Lung (tissue), 12 donors: ENCODE data around the gene PEX11G. TPM values are rescaled to one million over a fixed set of nuclear protein-coding genes. Genes with fewer than 3 reads are reported as not detected.
A peak's percentile ranks its signal among the peaks of the same experiment; 100 is the strongest.

ENCODE experiments used
- ATAC-seq: fragments of 200-7000 bp; cut with Tn5 transposase; one replicate; pipeline ENCODE4 v1.9.1; 2020; ENCODE audit warnings: moderate number of reproducible peaks; ENCODE audit not compliant: insufficient read depth, low FRiP score
- DNase-seq, 3 donors: peaks; one replicate each; pipeline ENCODE4 v3.0.0-alpha.2; 2013 to 2017
- H3K27ac ChIP-seq, 2 donors: one replicate each; pipeline ENCODE4 v1.5.1; 2013; ENCODE audit warnings: mild to moderate bottlenecking in 2 of 2, moderate library complexity in 2 of 2, control low read depth in 1 of 2, inconsistent platforms in 1 of 2, low read depth in 1 of 2, low read length in 1 of 2
- H3K27me3 ChIP-seq, 3 donors: one replicate each; pipeline ENCODE4 v1.5.1; 2013; ENCODE audit warnings: low read length in 2 of 3; ENCODE audit not compliant: control insufficient read depth in 3 of 3, insufficient read depth in 3 of 3
- H3K36me3 ChIP-seq, 4 donors: one replicate each; pipeline ENCODE4 v1.5.1; 2013; ENCODE audit warnings: low read length in 4 of 4, mild to moderate bottlenecking in 1 of 4, moderate library complexity in 1 of 4; ENCODE audit not compliant: control insufficient read depth in 4 of 4, insufficient read depth in 4 of 4
- H3K4me1 ChIP-seq, 5 donors: one replicate each; pipeline ENCODE4 v1.5.1; 2013; ENCODE audit warnings: low read length in 5 of 5, mild to moderate bottlenecking in 2 of 5, moderate library complexity in 1 of 5; ENCODE audit not compliant: control insufficient read depth in 5 of 5, insufficient read depth in 5 of 5
- H3K4me3 ChIP-seq: one replicate; pipeline ENCODE4 v1.5.1; 2013; ENCODE audit warnings: mild to moderate bottlenecking, control low read depth, moderate library complexity
- H3K9ac ChIP-seq, 2 donors: one replicate each; pipeline ENCODE4 v1.5.1; 2013; ENCODE audit warnings: low read length in 2 of 2, control low read depth in 1 of 2; ENCODE audit not compliant: insufficient read depth in 1 of 2
- H3K9me3 ChIP-seq, 4 donors: one replicate each; pipeline ENCODE4 v1.5.1; 2013; ENCODE audit warnings: low read length in 3 of 4, mild to moderate bottlenecking in 1 of 4, moderate library complexity in 1 of 4; ENCODE audit not compliant: control insufficient read depth in 4 of 4, insufficient read depth in 3 of 4
- CTCF ChIP-seq: IDR thresholded peaks from 2 replicates; pipeline ENCODE4 v1.5.1; 2012; ENCODE audit warnings: mild to moderate bottlenecking; ENCODE audit errors: control extremely low read depth, extremely low read depth
- whole genome bisulfite sequencing, 2 donors: extraction: QIAGEN DNeasy Blood & Tissue Kit; methylation state at CpG; one replicate each; pipeline ENCODE4 v1.1.7; 2013; 5-methylcytosine and 5-hydroxymethylcytosine counted together
- polyA plus RNA-seq, 2 donors: library from polyadenylated mRNA; stranded (reverse); fragments of 200-250 nt; gene quantifications; one replicate each; pipeline ENCODE4 v1.2.1, GENCODE V29; 2013
- total RNA-seq, 2 donors: library from RNA; depleted of rRNA in 1 of 2; stranded (reverse); fragments of >200 nt in 1 of 2; gene quantifications; one replicate each; pipeline ENCODE4 v1.2.1, GENCODE V29; 2014 to 2021
- donor health status: control.
- donor health status: control.
- donor health status: Bipolar disorder and iron deficiency.
- donor health status: healthy.
- donor health status: DM: yes; HTN: yes; CAD: no.

The PEX11G gene
- total and polyA plus RNA-seq, 4 donors = 4.1 to 11.1 (median 7.5) TPM

GRCh38 chr19:7506385-7507328, 17.8 kb upstream of the PEX11G start:
- Histone ChIP-seq H3K27ac (no peak overlapping the region), H3K4me1 (peaks cover 0 to 10% (median 0%) of the 10 kb centered on the region in 5 donors), H3K9ac (no peak overlapping the region), H3K27me3 (no peaks in the 10 kb centered on the region), H3K4me3 (no peak overlapping the region), H3K36me3 (no peaks in the 10 kb centered on the region), H3K9me3 (no peaks in the 10 kb centered on the region)
- 44 to 51% methylated on average over 20 of the region's 20 CpGs for WGBS, 2 donors
- DNase-seq = peak; percentile 32 to 59 (median 54)
- ATAC-seq = peak; percentile 91
- no peak for TF ChIP-seq CTCF

GRCh38 chr19:7505682-7506384, 17.0 kb upstream of the PEX11G start:
- Histone ChIP-seq H3K4me1 (peaks cover 0 to 14% (median 4%) of the 10 kb centered on the region in 5 donors), H3K27ac (no peak overlapping the region), H3K27me3 (peaks cover 0 to 3% (median 0%) of the 10 kb centered on the region in 3 donors), H3K9ac (no peak overlapping the region), H3K36me3 (no peaks in the 10 kb centered on the region), H3K4me3 (no peak overlapping the region), H3K9me3 (no peaks in the 10 kb centered on the region)
- no peak for TF ChIP-seq CTCF
- 3 to 5% methylated on average over 20 to 32 of the region's 33 CpGs for WGBS, 2 donors
- peak in 1 of 3 donors; percentile 45 for DNase-seq
- ATAC-seq = peak; percentile 51

- Histone ChIP-seq H3K4me3 (no peak overlapping the region), H3K9me3 (peaks cover 0 to 4% (median 0%) of the 10 kb centered on the region in 4 donors), H3K9ac (no peak overlapping the region), H3K27ac (no peak overlapping the region), H3K4me1 (peaks cover 0 to 17% (median 4%) of the 10 kb centered on the region in 5 donors), H3K27me3 (peaks cover 0 to 3% (median 0%) of the 10 kb centered on the region in 3 donors), H3K36me3 (no peaks in the 10 kb centered on the region)
- WGBS, 2 donors = 22 to 30% methylated on average over 19 of the region's 19 CpGs
- TF ChIP-seq CTCF = no peak
- DNase-seq (no peak), ATAC-seq (no peak)
These were observed 16.4 kb upstream of the PEX11G start for GRCh38 chr19:7505288-7505681.
